ENCODE measurements around the gene ADAMTS17.

DNA sequence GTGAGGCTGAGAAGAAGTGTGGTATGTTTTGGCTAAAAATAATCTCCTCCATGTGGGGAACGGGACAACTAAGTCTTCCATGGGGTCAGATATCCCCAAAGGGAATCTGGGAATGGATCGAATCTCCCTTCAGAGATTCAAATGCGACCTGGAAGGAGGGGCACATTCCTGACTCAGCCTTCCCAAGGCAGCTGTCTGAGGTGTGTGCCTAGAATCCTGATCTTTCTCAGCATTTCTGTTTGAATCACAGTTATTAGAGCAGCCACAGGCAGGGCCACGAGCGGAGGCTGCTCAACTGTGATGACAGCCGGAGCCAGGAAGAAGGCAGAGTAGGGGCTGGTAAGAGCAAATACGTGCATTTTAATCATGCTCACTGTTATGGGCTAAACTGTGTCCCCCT lies 135.1 kb downstream of the ADAMTS17 start:
- TF ChIP-seq, protein P1, sequence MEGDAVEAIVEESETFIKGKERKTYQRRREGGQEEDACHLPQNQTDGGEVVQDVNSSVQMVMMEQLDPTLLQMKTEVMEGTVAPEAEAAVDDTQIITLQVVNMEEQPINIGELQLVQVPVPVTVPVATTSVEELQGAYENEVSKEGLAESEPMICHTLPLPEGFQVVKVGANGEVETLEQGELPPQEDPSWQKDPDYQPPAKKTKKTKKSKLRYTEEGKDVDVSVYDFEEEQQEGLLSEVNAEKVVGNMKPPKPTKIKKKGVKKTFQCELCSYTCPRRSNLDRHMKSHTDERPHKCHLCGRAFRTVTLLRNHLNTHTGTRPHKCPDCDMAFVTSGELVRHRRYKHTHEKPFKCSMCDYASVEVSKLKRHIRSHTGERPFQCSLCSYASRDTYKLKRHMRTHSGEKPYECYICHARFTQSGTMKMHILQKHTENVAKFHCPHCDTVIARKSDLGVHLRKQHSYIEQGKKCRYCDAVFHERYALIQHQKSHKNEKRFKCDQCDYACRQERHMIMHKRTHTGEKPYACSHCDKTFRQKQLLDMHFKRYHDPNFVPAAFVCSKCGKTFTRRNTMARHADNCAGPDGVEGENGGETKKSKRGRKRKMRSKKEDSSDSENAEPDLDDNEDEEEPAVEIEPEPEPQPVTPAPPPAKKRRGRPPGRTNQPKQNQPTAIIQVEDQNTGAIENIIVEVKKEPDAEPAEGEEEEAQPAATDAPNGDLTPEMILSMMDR (IDR thresholded peaks at IDR 0.05 in 4 of 5, conservative IDR thresholded peaks at IDR 0.05 in 1 of 5): no peak
- TF ChIP-seq POLR2A (IDR thresholded peaks at IDR 0.05): no peak
